HEK293 (cell line): ENCODE results near the gene PCDH9.

Experiments used
- WT1 ChIP-seq: fragments of 450-650 bp; formaldehyde crosslinking; IDR thresholded peaks from 2 replicates; pipeline ENCODE4 v1.5.1; 2016; ENCODE audit warnings: missing biosample characterization, missing genetic modification characterization
- ZNF148 ChIP-seq: fragments of 450-650 bp; formaldehyde crosslinking; IDR thresholded peaks from 2 replicates; pipeline ENCODE4 v1.5.0; 2017; ENCODE audit warnings: missing biosample characterization, missing genetic modification characterization, borderline replicate concordance
- ZNF514 ChIP-seq: fragments of 450-650 bp; formaldehyde crosslinking; IDR thresholded peaks from 2 replicates; pipeline ENCODE4 v1.5.1; 2016; ENCODE audit warnings: missing biosample characterization, missing genetic modification characterization
- ZNF529 ChIP-seq: fragments of 450-650 bp; formaldehyde crosslinking; IDR thresholded peaks from 2 replicates; pipeline ENCODE4 v1.5.1; 2017; ENCODE audit warnings: missing genetic modification characterization, missing biosample characterization; ENCODE audit not compliant: insufficient replicate concordance
- ZNF670 ChIP-seq: fragments of 450-650 bp; formaldehyde crosslinking; IDR thresholded peaks from 2 replicates; pipeline ENCODE4 v1.5.1; 2016; ENCODE audit warnings: missing biosample characterization, missing genetic modification characterization, low read depth

- no peak for TF ChIP-seq WT1
- no peak for TF ChIP-seq ZNF670 (tag by site-specific recombination)
- no peak for TF ChIP-seq ZNF148
- TF ChIP-seq ZNF529 (tag by site-specific recombination): no peak
- TF ChIP-seq ZNF514 (tag by site-specific recombination): no peak
Measured at GRCh38 chr13:67226696-67227095, 3.4 kb downstream of the PCDH9 start.
